Hematopoietic multipotent progenitor cell treated with erythropoietin and hydrocortisone succinate and interleukin-3 and kit ligand, for 4 days (in vitro differentiated cells): ENCODE data around the gene COL9A1.

Experiments
- DNase-seq: peaks from one replicate; pipeline ENCODE4 v3.0.0-alpha.2; 2015

COL9A1 gene

DNA sequence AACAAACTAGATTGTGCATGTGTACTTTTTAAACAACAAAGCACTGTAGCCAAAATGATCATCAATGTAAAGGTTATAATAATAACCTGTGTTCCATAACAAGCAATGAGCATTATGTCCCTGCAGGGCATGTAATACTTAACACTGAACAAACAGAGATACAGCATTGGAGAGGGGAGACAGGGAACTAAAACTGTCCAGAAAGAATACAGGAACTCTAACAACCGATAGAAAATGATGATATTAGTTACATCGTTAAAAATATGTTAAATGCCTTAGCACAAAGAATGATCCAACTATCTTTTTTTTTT lies 80.5 kb downstream of the COL9A1 start:
- no peak for DNase-seq

DNA sequence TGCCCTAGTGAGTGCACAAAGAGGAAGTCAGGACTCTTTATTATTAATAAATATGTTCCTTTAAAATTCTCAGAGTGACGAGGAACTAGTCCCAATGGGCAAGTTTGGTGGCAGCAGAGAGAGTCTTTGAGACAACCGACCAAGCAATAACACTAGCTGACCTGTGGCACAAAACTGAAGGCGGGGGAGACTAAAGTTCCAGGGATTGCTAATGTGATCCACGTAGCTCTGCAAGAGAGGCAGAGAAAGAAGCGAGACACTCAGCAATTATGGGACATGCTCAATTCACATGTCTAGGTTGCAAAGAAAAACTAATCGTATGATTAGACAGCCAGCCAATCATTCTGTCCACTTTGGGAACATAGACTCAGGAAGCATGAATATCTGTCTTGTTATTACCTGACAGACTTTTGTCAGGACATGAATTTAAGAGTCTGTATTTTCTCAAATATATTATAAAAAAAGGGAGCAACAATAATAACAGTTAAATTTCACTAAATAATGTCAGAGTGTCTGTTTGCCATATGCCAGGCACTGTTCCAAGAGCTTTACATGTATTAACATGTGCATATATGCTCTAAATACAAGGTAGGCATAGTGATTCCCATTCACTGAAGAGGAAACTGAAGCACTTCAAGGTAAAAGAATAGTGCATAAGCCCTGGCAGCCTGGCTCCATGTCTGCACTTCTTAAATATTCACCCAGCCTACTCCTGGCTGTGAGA lies 81.0 kb downstream of the COL9A1 start:
- DNase-seq = no peak

DNA sequence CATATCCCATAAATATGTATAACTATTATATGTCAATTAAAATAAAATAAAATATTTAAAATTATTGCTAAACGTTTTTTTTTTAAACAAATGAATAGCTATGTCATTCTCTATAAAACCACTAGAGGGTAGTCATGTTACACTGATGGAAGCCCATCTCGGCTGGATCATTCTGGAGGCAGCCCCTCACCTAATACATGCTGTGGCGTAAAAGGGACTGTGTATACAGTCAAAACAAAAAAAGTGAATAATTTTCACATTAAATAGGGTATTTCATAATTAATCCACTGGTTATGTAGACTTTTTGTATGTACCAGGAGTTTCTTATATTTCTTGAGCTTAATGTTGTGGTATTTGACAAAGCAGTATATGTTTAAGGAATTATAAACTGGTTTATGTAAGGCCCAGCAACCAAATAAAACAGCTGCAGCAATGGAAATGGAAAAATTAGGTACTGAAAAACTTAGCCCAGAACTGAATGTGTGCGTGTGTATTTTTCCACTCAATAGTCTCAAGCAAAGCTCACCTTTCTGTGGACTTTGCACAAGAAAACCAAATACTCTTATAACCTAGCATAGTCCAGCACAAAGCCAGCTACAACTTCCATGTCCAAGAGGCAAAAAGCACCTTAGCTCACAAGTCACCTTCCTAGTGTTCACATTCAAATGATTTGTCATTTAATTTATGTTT lies 81.7 kb downstream of the COL9A1 start:
- peak; percentile 62 for DNase-seq

DNA sequence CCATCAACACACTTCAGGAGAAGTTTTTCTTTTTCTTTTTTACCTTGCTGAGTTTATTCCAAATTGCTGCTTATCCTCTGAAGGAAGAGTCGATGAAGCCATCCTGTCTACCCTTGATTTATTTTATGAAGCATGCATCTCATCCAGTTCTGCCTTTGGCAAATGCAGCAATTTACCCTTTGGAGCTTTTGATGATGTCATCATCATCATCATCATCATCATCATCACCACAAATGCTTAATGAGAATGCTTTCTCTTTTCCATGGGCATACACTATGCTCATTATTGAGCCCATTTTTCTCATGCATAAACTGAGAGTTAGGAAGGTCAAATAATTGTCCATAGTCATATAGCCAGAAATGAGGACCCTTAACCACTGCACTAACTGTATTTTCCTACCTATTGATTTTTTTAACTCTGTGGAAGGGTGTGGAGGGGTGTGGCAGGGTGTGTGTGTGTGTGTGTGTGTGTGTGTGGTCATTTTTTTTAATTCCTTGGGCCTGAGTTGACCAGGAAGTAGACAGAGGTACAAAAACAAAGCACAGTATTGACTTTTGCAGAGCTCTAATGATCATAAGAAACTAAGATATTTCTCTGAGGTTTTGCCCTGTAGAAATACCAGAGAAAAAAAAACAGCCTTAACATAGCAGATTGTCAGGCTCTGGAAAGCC lies 82.8 kb downstream of the COL9A1 start:
- DNase-seq = no peak

DNA sequence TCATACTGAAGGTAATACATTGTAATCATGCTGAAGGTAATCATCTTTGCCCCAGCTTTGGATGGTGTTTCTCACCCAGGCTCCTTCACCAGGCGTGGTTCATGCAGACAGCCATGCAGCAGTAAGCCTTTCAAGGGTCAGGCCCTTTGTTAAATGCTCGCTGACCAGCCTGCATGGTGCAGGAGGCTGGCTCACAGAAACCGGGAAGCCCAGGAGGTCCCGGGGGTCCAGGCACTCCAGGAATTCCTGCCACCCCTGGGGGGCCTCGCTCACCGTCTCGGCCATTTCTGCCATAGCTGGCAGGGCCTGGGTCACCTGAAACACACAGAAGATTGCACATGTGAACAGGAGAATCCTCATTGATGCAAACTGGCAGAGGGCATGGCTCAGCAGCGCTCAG lies 86.1 kb downstream of the COL9A1 start:
- no peak for DNase-seq

DNA sequence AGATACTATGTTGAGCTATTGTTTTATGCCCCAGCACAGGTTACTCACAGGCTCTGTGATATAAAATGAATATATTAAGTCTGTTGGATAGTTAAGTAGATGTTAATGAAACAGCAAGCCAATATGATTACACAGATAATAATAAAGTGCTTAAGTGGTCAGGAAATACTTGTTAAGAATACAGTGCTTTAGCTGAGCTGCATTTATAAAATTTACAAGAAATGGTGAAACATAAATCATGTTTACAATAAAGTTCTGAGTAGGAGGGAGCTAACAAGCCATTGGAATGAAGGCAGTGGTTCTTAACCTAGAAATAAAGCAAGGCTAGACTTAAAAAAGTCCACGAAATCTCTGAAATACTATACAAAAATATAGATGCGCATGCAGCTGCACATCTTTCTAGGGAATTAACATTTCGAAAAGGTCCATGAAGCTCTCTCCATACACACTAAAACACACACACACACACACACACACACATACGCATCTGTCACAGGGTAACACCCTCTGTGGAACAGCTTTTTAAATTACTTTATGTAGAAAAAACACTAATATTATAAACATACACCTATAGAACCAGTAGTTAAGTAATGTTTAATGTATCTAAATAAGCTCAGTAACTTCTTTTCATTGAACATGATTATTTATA lies 87.3 kb downstream of the COL9A1 start:
- no peak for DNase-seq

DNA sequence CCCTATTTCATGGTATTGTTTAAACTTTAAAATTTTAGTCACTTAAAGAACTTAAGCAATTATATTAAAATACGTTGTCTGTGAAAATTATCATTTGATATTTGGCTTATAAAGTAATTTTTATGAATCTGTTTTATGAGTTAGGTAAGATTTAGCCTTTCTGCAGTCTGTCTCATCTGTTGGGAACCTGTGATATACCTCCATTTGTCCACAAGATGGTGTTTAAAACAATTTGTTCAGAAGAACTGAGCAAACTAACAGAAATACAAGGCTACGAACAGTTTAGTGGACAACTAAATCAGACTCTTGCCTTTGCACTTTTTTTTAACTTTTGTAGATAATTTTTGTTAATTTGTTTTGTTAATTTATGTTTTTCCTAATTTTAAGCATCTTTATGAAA lies 92.4 kb downstream of the COL9A1 start:
- peak; percentile 16 for DNase-seq

DNA sequence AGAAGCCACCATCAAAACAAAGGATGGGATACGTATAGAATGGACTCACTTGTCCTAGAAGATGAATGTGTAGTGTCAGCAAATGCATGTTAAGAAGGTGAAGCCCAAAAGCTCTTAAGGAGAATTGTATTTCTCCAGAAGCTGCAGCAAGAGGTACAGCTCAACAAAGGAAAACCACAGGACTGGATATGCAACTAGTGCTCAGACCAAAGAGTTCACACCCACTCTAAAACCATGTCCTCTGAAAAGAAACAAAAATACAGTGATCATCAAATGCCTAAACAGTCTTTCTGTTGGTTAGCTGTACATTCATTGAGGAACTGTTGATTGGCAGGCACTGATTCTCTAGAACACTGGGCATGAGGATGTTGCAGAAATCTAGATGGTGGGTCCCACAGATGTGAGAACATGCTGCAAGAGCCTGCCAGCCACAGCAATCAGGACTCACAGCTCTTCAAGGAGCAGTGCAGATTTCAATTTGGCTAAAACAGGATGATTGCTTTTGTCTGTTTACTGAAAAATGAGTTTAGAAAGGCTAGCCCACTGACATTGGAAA lies 94.6 kb downstream of the COL9A1 start:
- no peak for DNase-seq

DNA sequence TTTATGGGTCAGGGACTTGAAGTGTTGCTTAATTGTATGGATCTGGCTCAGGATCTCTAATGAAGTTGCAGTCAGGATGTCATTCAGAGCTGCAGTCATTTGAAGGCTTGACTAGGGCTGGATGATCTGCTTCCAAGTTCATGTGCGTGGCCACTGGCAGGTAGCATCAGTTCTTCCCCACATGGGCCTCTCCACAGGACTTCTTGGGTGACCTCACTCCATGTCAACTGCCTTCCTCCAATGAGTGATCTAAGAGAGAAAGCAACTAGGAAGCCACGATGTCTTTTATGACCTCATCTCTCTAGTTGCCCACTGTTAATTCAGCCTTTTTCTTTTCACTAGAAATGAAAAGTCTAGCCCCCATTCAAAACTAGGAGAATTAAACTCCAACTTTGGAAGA lies 104.1 kb downstream of the COL9A1 start:
- no peak for DNase-seq

DNA sequence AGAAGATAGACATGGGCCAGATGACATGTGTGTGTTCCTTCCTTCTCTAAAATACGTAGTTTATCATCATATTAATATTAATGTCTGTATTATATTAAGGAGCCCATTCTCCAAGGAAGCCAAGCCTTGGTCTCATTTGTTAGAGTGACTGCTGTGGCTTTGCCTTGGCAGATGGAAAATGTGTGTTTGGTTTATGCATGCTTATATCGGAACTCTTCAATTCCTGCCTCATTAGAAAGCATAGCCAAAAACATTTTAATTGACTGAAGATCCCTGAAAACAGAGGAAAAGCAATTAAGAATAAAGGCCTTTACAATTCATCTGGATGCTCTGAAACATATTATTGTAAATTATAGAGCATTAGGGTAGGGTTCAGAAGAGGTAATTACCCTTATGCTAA lies 106.4 kb downstream of the COL9A1 start:
- no peak for DNase-seq

DNA sequence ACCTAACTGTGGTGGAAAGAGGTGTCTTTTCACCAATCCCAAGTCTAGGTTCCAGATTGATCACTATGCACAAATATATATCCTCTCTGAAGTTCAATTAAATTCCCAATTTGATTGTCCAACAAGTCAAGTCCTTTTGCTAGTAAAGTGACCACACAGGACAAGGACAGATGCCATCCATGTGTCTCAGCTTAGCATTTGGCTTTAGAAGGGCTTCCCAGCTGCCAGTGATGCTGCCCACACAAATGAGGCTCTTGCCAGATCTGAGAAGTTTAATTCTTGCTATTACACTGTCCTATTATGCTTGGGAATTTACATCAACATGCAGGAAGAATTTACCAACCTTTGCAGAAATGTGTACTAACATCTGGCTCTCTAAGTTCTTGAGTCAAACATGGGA lies 108.5 kb downstream of the COL9A1 start:
- no peak for DNase-seq

DNA sequence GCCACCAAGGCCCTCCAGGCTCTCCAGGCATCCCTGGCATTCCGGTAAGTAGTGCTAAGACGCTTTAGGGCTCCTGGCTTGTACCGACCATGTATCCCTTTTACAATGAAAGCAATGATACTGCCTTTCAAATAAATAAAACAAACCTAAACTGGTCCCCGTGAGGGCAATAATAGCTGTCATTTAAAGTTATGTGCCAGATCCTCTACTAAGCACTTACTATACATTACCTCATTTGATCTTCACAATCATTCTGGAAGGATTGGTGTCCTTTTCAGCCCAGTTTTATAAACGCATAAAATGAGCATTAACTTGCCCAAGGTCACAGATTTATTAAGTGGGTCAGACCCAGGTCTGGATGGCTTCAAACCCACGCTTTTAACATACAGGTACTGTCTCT lies 114.7 kb downstream of the COL9A1 start:
- no peak for DNase-seq

DNA sequence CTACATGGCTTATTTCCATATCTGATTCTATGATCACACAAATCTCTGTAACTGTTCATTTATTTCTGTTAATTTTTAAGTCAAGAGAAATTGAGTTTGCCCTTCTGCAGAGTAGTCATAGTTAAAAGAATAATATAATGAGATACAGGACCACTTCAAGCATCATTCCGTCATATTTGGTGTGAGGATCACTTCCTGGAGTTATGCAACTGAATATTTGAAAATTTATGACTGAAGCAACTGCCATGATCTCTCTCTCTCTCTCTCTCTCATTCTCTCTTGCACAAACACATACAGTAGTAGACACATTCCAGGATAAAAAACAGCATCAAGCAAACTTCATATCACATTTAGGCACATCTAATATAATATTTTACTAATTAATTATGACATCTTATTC lies 116.4 kb downstream of the COL9A1 start:
- DNase-seq = no peak

DNA sequence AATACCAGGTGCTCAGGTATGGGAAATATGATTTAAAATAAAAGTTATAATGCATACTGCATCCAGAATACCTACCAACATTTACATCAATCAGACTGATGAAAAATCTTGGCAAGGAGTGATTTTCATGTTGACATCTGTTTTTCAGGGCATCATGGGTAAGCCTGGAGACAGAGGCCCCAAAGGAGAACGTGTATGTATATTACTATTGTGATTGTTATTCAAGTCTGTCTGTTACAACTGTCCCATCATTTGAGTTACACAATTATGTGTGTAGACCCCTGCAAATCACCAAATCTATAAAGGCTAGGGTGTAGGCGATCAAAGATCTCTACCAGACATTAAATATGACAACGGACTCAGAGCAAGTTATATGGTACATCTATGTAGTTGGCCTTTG lies 118.2 kb downstream of the COL9A1 start:
- DNase-seq = no peak

DNA sequence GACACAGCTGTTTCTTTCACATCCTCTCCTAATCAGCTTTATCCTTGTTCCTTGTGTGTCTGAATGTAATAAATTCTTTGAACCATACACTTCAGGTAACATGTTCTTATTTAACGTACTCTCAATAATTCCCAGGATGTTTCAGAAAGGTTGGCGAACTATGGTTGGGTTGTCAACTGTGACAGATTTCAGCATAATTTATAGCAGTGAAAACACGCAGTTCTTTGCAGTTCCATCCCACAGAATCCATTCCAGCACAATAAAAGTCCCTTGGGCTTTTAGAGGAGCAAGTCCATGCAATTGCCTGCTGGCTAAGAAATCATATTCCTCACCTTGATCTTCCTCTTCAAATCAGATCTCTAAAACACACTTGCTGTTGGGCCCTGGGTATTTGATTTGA lies 119.3 kb downstream of the COL9A1 start:
- DNase-seq = no peak

DNA sequence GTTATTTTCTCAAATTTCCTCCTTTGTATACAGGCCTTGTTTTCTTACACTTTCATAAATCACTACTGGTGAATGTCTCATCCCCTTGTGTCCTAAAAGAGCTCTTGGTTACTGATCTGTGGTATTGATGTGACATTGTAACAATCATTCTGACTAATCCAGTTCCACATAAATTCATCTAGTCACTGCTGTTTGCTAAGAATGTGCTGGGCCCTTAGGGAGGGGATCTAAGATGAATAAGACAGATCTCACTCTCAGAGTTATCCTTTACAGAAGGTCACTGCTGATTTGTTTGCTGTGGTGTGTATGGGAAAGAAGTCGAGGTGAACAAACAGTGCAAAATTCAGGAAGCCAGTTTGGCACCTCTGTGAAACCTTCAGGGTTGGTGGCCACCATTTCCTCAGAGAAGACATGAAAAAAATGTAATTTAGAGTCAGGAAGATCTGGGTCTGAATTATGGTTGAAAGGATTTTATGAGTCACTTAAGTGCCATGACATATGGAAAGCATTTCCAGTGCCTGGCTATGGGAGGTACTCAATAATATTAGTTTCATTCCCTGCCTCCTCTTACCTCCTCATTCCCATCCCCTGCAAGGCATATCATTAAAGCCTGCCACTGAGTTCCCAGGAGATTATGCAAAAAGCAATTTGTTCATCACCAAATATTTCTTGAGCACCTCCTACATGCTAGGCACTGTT lies 121.8 kb downstream of the COL9A1 start:
- DNase-seq = no peak

DNA sequence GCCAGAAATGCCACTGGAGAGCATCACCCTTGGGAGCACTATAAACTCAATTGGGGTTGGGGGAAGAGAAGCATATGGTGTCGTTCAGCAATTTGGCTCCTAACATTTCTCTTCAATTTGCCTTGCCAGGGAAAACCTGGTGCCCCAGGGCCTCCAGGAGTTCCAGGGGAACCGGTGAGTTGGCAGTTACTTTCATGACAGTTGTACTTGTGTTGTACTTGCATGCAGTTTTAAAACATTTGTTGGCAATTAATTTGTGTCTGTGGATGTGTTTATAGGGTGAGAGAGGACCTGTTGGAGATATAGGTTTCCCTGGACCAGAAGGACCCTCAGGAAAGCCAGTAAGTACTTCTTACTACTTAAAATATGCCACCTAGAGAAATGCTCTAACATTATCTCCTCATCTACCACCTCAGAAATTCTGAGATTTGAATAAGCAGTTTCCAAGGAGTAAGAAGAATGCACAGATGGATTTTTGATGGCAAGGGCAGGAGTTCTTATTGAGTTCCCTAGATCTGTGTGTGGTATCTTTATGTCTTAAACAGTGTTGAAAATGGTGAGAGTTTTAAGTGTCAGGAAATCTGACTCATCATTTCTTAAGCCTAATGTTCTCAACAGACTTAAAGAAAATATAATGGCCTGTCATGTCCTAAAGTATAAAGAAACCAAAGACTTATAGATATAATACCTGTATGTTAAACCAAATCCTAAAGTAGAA lies 122.5 kb downstream of the COL9A1 start:
- no peak for DNase-seq

DNA sequence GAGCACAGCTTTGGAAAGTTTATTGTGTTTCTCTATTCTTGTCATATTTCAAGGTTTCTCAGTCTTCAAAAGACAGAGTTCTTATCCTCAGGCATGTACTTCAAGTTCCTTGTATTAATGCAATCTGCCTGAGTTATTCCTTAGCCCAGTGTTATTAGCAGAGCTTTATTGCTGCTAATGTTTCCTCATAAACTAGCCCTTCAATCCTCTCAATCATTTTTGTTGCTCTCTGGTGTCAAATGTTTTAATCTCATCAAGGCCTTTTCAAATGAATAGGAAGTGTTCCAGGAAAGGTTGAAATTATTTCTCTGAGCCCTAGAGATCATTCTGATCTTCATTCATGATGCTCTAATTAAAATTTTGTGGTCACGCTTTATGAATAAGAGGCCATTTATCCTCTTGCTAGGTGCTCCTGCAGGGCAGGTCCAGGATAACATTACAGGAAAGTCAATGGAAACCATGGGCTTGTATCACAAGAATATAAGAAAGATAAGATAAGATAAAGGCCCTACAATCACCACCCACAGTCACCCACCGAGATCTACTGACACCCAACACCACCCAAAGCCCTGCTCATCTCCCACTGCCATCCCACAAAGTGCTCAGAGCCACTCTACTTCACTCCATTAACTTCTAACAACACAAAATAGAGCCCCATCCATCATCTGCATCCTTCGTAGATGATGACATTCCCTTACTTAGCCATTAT lies 125.9 kb downstream of the COL9A1 start:
- no peak for DNase-seq

DNA sequence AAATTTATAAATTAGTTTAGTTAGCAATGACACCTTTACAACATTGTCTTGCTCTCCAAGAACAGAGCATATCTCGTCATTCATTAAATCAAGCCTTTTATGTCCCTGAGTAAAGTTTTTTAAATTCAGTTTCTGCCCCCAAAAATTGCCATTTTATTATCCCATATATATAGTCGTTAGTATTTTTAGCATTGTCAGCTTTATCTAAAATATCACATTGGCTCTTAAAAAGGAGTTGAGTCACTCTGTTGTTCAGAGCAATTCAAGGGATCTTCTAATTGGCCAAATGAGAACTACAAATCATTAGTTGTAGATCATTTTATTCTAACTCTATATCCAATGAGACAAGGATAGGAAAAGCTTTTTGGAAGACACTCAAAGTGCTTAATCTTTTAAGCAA lies 127.1 kb downstream of the COL9A1 start:
- no peak for DNase-seq

DNA sequence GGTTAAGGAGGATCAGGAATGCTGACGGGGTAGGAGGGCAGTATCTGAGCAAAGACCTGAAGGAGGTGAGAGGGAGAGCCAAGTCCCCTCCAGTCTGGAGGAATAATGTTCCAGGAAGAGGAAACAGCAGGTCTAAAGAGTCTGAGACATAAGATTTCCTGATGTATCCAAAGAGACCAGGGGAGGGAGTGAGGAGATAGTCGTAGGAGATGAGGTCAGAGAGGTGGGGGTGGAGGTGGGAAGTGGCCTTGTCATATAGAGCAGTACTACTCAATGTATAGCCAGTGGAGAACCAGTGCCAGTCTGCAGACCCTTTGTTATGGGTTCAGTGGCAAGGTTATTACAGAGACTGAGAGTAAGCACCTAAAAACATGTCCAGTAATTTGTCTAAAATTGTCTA lies 130.6 kb downstream of the COL9A1 start:
- DNase-seq = no peak

DNA sequence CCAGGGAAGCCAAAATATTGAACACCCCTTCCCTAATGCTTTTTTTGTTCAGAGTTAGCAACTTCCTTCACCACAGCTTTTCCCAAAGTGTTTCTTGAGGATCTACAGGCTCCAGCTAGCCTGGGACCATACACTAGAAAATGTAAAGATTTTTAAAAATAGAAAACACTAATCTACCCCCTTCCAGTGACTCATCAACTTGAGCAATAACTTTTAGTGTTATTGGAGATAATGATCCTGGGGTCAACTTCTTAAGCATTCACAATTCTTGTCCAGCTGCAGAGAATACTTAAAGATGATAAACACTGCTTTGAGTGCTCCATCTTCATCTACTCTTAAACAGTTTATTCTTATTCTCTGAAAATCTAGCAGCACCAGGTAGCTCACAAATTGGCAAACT lies 131.6 kb downstream of the COL9A1 start:
- DNase-seq = peak; percentile 15
